GM19043 (cell line): ENCODE data around the gene NADSYN1.
"Not testable (repeated sequence)": the region's sequence is repeated elsewhere in the genome, so short reads cannot be mapped to it uniquely, and the experiment has no call there.

Experiments used
- ATAC-seq: cut with Tn5 transposase; IDR thresholded peaks from one replicate; pipeline ENCODE4 v1.9.1; 2021; ENCODE audit warnings: low read depth; ENCODE audit not compliant: unreplicated experiment

The NADSYN1 gene

GRCh38 chr11:71518506-71519471 is 65.8 kb downstream of the NADSYN1 start:
- ATAC-seq = no peak

- ATAC-seq = no peak
These were observed 66.5 kb downstream of the NADSYN1 start for GRCh38 chr11:71519546-71519945.

GRCh38 chr11:71525188-71525937 is 72.4 kb downstream of the NADSYN1 start:
- ATAC-seq = no peak

DNA sequence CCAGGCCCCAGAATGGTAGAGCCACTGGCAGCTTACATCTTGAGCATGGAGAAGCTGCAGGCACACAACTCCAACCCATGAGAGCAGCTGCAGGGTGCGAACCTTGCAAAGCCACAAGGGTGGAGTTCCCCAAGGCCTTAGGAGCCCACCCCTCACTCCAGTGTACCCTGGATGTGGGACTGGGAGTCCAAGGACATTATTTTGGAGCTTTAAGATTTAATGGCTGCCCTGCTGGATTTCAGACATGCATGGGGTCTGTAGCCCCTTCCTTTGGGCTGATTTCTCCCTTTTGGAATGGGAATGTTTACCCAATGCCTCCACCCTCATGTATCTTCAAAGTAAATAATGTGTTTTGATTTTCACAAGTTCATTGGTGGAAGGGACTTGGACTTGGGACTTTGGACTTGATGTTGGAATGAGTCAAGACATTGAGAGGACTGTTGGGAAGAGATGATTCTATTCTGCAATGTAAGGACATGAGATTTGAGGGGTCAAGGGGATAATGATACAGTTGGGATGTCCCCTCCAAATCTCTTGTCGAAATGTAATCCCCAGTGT is 73.0 kb downstream of the NADSYN1 start:
- ATAC-seq = no peak

DNA sequence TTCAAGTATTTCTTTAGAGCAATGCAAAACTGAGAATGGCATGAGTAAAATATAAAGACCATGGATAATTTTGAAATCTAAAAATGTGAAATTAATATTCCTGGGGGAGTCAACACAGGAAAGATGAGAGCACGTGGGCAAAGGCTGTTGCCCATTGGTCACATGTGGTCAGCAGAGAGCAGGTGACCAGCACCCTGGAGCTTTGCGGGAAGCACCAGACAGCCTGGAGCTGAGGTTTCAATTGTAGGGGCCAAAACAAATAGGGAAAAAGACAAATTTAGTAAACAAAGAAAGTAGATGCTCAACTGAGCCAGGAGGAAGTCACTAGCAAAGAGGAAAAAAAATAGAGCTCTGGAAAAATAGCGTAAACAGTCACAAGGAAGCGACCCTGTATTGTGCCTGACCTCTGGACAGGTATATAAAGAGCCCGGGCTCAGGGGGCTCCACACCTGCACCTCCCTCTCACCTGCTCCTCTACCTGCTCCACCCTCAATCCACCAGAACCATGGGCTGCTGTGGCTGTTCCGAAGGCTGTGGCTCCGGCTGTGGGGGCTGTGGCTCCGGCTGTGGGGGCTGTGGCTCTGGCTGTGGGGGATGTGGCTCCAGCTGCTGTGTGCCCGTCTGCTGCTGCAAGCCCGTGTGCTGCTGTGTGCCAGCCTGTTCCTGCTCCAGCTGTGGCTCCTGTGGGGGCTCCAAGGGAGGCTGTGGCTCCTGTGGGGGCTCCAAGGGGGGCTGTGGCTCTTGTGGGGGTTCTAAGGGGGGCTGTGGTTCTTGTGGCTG is 74.0 kb downstream of the NADSYN1 start, which contains the start of gene KRTAP5-7:
Gene KRTAP5-7 (plus strand): TSS at position 472 of the 780 bp plus-strand sequence. CDS start 34 bp downstream, at position 506.
- ATAC-seq = not testable (repeated sequence)

GRCh38 chr11:71527576-71528210 is 74.7 kb downstream of the NADSYN1 start:
- ATAC-seq = no peak

- no peak for ATAC-seq
These were observed 77.6 kb downstream of the NADSYN1 start for GRCh38 chr11:71530602-71531001.

- ATAC-seq = no peak
These were observed 79.1 kb downstream of the NADSYN1 start for GRCh38 chr11:71532036-71532610.

DNA sequence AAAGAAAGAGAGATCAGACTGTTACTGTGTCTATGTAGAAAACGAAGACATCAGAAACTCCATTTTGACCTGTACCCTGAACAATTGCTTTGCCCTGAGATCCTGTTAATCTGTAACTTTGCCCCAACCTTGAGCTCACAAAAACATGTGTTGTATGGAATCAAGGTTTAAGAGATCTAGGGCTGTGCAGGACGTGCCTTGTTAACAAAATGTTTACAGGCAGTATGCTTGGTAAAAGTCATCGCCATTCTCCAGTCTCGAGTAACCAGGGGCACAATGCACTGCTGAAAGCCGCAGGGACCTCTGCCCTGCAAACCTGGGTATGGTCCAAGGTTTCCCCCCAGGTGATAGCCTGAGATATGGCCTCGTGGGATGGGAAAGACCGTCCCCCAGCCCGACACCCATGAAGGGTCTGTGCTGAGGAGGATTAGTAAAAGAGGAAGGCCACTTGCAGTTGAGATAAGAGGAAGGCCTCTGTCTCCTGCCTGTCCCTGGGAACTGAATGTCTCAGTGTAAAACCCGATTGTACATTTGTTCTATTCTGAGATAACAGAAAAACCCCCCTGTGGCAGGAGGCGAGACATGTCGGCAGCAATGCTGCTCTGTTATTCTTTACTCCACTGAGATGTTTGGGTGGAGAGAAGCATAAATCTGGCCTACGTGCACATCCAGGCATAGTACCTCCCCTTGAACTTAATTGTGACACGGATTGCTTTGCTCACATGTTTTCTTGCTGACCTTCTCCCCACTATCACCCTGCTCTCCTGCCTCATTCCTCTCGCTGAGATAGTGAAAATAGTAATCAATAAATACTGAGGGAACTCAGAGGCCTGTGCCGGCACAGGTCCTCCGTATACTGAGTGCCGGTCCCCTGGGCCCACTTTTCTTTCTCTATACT is 82.0 kb downstream of the NADSYN1 start:
- ATAC-seq = not testable (repeated sequence)

DNA sequence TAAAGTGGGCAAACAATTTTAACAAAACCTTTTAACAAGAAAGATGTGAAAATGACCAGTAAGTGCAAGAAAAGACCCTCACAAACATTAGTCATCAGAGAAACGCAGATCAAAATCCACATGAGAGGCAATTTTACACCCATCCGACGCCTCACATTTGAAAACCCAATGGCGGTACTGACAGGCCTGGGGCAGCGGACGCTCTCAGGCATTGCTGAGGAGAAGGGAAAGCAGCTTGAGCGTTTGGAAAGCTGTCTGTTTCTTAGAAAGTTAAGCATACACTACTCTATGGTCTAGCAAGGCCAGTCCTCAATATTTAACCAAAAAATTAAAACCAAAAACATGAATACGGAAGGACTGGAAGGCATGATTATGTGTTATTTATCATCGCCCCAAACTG is 82.8 kb downstream of the NADSYN1 start:
- ATAC-seq = no peak

GRCh38 chr11:71537537-71537936 is 84.5 kb downstream of the NADSYN1 start:
- no peak for ATAC-seq

DNA sequence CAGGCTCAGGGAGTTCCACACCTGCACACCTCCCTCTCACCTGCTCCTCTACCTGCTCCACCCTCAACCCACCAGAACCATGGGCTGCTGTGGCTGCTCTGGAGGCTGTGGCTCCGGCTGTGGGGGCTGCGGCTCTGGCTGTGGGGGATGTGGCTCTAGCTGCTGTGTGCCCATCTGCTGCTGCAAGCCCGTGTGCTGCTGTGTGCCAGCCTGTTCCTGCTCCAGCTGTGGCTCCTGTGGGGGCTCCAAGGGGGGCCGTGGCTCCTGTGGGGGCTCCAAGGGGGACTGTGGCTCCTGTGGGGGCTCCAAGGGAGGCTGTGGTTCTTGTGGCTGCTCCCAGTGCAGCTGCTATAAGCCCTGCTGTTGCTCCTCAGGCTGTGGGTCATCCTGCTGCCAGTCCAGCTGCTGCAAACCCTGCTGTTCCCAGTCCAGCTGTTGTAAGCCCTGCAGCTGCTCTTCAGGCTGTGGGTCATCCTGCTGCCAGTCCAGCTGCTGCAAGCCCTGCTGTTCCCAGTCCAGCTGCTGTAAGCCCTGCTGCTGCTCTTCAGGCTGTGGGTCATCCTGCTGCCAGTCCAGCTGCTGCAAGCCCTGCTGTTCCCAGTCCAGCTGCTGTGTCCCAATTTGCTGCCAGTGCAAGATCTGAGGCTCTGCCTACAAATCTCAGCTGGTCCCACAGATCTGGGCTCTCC is 85.1 kb downstream of the NADSYN1 start, which contains the start of gene KRTAP5-8:
Gene KRTAP5-8 (plus strand): TSS at position 49 of the 689 bp plus-strand sequence. CDS start 31 bp downstream, at position 80.
- not testable (repeated sequence) for ATAC-seq

- no peak for ATAC-seq
These were observed 85.6 kb downstream of the NADSYN1 start for GRCh38 chr11:71538666-71538990.

- no peak for ATAC-seq
These were observed 86.0 kb downstream of the NADSYN1 start for GRCh38 chr11:71539017-71539416.

- not testable (repeated sequence) for ATAC-seq
These were observed 87.0 kb downstream of the NADSYN1 start for GRCh38 chr11:71539971-71540370.

DNA sequence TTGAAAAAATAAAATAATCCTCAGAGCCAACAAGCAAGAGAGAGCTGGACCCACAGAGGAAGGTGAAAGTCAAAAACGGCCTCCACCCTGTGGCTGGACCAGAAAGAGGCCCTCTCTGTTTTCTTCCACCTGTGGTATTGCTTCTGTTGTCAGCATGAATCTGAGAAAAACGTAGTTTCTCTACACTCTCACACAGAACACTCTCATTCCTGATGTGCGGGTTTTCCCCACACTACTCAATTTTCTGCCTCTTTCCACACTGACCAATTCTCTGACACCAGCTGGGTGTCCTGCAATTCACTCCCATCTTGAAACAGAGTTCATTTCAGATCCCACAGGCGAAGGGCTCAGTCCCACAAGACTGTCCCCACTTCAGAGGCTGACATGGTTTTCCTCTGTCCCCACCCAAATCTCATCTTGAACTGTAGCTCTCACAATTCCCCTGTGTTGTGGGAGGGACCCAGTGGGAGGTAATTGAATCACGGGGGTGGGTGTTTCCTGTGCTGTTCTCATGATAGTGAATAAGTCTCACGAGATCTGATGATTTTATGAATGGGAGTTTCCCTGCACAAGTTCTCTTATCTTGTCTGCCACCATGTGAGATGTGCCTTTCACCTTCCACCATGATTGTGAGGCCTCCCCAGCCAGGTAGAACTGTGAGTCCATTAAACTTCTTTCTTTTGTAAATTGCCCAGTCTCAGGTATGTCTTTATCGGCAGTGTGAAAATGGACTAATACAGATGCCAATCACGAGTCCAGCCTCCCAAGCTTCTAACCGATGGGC is 87.7 kb downstream of the NADSYN1 start:
- not testable (repeated sequence) for ATAC-seq

- ATAC-seq = no peak
These were observed 89.4 kb downstream of the NADSYN1 start for GRCh38 chr11:71542382-71542781.
